Activated gamma-delta T cell treated with anti-CD3 and anti-CD28 coated beads, Interleukin-2, amount 50 U/mL, for 16 hours (primary cell): ENCODE results near the gene SERPINB11.
"Not testable (repeated sequence)": the region's sequence is repeated elsewhere in the genome, so short reads cannot be mapped to it uniquely, and the experiment has no call there.

ENCODE experiments used
- DNase-seq: peaks from one replicate; pipeline ENCODE4 v3.0.0-alpha.2; 2020; ENCODE audit warnings: low read depth

The SERPINB11 gene

GRCh38 chr18:63730773-63731172 lies 28.0 kb downstream of the SERPINB11 start:
- DNase-seq = no peak

- no peak for DNase-seq
Measured at GRCh38 chr18:63731215-63731614, 28.5 kb downstream of the SERPINB11 start.

- DNase-seq = no peak
Measured at GRCh38 chr18:63736876-63737275, 34.1 kb downstream of the SERPINB11 start.

GRCh38 chr18:63741769-63742168 lies 39.0 kb downstream of the SERPINB11 start:
- no peak for DNase-seq

DNA sequence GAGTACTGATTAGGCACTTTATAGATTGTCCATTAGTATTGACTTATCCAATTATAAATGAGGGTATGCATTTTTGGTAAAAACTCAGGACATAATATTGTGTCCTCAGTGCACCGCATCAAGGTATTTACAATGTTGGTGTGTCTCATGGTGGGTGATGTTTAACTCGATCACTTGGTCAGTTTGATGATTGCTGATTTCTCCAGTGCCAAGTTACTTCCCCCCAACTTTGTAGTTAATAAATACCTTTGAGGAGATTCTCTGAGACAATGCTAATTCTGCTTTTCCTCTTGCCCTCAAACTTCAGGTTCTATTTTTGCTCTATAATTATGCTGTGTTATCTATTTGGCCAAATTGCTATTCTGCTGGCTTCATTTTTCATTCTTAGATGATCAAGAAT lies 44.2 kb downstream of the SERPINB11 start:
- no peak for DNase-seq

DNA sequence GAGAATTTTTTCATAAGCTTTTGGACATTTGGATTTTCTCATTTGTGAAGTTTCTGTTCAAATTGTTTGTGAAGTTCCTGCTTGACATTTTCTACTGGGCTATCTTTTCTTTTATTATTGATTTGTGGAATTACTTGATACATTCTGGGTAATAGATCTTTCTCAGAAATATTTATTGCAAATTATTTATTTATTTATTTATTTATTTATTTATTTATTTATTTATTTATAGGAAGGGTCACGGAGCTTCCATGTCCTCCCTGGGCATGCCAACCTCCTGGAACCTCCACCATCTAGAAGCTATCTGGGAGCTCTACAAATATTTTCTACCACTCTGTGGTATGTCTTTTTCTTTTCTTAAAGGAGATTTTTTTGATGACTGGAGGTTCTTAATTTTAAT lies 46.7 kb downstream of the SERPINB11 start:
- DNase-seq = no peak

DNA sequence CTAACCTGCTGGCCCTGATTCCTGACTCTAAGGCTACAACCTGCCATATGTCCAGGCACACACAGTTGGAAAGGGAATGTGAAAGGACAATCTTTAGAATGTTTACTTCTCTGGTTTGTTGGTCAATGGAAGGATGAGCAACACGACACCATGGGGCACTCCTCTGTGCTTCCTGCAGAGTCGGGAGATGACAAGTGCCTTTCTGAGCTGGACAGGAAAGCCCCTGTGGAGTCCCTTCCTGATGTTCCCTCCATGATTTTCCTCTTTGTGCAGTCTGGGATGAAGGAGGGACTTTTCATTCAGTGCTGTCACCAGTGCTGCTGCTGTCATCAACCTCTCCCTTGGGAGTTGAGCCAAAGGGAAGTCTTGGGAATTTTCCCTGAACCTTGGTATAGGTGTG lies 49.9 kb downstream of the SERPINB11 start:
- DNase-seq = no peak

DNA sequence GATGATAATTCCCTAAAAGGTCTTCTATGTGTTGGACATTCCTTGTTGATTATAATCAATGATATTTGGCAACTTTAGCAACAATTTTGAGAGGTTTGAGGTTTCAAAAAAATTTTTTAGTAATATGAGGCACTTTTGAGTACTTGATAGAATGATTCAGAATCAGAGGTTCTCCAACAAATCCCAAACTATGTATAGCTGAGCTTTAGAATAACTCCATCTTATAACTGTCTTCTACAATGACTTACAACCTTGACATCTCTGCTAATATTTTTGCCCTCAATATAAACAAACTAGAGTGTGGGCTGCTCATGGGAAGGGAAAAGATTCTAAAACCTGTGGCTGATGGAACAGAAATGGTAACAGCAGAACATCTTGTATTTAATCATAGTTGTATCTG lies 50.9 kb downstream of the SERPINB11 start:
- DNase-seq = no peak

- no peak for DNase-seq
Measured at GRCh38 chr18:63757541-63757940, 54.8 kb downstream of the SERPINB11 start.

- no peak for DNase-seq
Measured at GRCh38 chr18:63758615-63759240, 56.0 kb downstream of the SERPINB11 start.

DNA sequence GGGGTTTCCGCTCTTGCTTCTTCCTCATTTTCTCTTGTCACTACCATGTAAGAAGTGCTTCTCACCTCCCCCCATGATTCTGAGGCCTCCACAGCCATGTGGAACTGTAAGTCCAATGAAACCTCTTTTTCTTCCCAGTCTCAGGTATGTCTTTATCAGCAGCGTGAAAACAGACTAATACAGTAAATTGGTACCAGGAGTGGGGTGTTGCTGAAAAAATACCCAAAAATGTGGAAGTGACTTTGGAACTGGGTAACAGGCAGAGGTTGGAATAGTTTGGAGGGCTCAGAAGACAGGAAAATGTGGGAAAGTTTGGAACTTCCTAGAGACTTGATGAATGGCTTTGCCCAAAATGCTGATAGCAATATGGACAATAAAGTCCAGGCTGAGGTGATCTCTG lies 57.0 kb downstream of the SERPINB11 start:
- not testable (repeated sequence) for DNase-seq

DNA sequence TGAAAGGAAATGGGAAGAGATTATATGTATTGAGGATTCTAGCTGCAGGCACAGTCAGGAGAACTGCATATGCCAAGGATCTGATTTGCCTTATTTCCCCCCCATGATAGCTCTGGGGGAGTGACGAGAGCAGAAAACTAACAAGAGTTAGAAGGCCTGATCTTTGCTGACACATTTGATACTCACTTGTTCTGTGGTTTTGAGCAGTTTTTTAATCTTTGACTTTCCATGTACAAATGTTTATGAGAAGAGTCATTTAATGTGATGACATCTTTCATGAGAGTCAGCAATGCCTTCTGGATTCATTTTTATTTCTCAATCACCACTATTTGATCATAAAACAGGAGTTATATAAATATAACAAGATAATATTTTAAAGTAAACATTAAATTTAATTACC lies 59.8 kb downstream of the SERPINB11 start:
- no peak for DNase-seq

DNA sequence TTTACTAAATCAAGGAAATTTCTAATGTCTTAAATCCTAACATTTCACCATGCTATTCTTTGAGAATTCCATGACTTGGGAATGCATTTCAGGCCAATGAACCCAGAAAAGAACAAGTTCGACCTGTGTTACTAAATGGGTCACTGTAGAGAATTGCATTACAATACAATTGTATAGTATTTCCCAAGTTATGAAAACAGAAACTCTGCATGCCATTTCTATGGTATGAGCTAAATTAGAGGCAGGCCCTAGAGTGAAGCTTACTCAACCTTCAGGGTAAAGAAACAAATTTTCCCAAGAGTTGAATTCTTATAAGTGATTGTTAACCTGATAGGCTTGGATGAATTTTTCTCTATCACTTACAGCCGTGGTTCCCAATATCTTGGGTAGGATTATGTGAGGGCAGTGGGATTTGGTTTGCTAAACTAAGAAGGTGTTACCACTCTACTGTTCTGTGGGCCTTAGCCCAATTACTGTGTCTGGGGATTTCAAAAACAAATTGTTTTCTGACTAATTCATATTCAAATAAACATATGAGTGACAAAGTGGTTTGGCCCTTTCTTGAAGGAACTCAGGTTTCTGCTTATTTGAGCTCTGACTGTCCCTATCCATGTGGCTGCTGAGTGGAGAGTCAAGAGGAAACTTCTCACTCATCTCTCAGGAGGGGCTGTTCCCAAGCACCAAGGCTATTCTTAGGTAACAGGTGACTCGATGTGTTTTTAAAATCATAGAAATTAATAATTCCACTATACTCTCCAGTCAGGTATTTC lies 61.3 kb downstream of the SERPINB11 start:
- DNase-seq = no peak

DNA sequence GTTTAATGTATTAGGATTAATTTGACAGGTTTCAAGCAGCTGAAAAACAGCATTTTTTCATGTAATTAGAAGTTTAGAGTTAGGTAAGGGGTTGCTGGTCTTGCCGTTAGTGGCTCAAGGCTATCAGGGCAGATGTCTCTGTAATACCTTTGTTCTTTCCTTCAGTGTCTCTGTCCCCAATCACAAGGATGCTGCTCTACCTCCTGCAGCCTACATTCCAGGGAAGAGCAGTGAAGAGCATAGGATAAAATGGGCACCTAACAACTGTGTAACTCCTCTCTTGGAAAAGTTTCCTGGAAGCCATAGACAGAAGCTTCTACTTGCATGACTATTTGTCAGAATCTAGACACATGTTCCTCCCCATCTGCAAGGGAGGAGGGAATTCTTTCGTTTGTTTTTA lies 63.1 kb downstream of the SERPINB11 start:
- no peak for DNase-seq
